GM12874 (cell line): ENCODE data around the gene LMF1.

Experiments
- TF ChIP-seq, protein P1 (sequence below): IDR thresholded peaks from 2 replicates; pipeline ENCODE4 v1.5.1; 2011; ENCODE audit warnings: low read depth, mild to moderate bottlenecking, control low read depth, low read length, moderate library complexity; ENCODE audit not compliant: insufficient read depth

Gene LMF1

DNA sequence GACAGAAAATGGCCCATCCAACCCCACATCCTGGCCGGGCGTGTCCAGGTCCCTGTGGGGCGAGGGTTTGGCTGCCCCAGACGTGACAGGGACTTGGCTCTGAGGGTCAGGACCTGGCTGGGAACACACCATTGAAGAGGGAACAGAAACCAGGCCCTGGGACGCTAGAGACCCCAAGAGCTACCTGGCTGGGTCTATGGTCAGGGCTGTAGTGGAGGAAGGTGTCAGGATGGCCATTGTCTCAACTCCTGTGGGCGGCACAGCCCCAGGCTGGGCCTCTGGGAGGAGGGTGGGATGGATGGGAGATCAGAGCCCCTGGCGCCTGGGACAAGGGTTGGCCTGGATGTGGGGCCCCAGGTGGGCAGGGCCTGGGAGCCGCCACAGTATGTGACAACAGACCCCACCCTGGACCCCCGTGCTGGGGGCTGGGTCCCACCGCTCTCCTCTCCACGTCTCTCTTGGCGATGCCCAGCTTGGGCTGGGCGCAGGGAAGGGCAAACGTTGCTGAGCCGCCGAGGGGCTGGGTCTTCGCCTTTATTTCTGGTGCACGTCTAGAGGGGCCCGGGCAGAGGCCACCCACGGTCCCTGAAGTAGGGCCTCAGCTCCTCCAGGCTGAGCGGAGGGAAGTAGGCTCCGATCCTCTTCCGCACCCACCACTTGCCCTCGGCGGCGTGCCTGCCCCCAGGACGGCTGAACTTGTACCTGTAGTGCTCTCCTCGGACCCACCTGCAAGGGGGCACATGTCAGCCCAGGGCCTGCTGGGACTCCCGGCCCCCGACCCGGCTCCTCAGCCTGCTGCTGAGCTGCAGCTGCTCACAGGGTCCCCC, 116.6 kb downstream of the LMF1 start:
- TF ChIP-seq, protein P1, sequence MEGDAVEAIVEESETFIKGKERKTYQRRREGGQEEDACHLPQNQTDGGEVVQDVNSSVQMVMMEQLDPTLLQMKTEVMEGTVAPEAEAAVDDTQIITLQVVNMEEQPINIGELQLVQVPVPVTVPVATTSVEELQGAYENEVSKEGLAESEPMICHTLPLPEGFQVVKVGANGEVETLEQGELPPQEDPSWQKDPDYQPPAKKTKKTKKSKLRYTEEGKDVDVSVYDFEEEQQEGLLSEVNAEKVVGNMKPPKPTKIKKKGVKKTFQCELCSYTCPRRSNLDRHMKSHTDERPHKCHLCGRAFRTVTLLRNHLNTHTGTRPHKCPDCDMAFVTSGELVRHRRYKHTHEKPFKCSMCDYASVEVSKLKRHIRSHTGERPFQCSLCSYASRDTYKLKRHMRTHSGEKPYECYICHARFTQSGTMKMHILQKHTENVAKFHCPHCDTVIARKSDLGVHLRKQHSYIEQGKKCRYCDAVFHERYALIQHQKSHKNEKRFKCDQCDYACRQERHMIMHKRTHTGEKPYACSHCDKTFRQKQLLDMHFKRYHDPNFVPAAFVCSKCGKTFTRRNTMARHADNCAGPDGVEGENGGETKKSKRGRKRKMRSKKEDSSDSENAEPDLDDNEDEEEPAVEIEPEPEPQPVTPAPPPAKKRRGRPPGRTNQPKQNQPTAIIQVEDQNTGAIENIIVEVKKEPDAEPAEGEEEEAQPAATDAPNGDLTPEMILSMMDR: no peak

GRCh38 chr16:853306-853705, 117.5 kb downstream of the LMF1 start:
- TF ChIP-seq, protein P1: no peak

GRCh38 chr16:852451-853185, 118.2 kb downstream of the LMF1 start:
- TF ChIP-seq, protein P1: no peak

GRCh38 chr16:851871-852270, 118.9 kb downstream of the LMF1 start:
- TF ChIP-seq, protein P1: no peak

- TF ChIP-seq, protein P1: no peak
Observed at GRCh38 chr16:851209-851810, 119.5 kb downstream of the LMF1 start.

DNA sequence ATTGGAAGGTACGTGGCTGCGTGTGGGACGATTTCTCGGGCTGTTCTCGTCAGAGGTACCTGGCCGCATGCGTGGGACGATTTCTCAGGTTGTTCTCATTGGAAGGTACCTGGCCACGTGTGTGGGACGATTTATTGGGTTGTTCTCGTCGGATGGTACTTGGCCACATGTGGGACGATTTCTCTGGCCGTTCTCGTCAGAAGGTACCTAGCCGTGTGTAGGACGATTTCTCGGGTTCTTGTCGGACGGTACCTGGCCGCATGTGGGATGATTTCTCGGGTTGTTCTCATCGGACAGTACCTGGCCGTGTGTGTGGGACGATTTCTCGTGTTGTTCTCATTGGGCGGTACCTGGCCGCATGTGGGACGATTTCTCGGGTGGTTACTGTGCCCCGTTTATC, 120.1 kb downstream of the LMF1 start:
- TF ChIP-seq, protein P1: no peak

GRCh38 chr16:848510-849253, 122.1 kb downstream of the LMF1 start:
- TF ChIP-seq, protein P1: no peak
